HepG2 (cell line): Measurements from ENCODE around the gene FRMD6. TPM values are rescaled to one million over a fixed set of nuclear protein-coding genes. Genes with fewer than 3 reads are reported as not detected.

Source experiments
- ATAC-seq: fragments of 200-7000 bp; cut with Tn5 transposase; 3 replicates; pipeline ENCODE4 v1.9.1; 2020; ENCODE audit warnings: mild to moderate bottlenecking, moderate library complexity
- BruUV-seq: library from RNA; stranded (reverse); fragments of 400-500 nt; replicated peaks from 2 replicates; lab custom pipeline; 2021; lab: Mats Ljungman, UMichigan
- CTCF ChIA-PET: fragments of 300-600 bp; formaldehyde crosslinking; extraction: SDS; loops from one replicate; lab custom pipeline; 2021; ENCODE audit warnings: low total read pairs, inconsistent platforms, low intra/inter-chr PET ratio; lab: Yijun Ruan, JAX
- POLR2A ChIA-PET: fragments of 350-600 bp; sonication (Branson Sonifier 250); formaldehyde crosslinking; loops from one replicate; lab custom pipeline; 2020; ENCODE audit warnings: antibody characterized with exemption, inconsistent platforms; lab: Yijun Ruan, JAX
- DNase-seq: peaks from one replicate; pipeline ENCODE4 v3.0.0-alpha.2; 2015; ENCODE audit warnings: low spot score
- FAIRE-seq: peaks from 3 replicates; lab custom pipeline; 2011; peaks lifted over from hg19 to GRCh38; lab: Jason Lieb, UNC
- H2AFZ ChIP-seq: one replicate; pipeline ENCODE4 v1.6.1; 2011; ENCODE audit warnings: low read length, inconsistent platforms
- H3K27ac ChIP-seq: fragments of 300-600 bp; 3 replicates; pipeline ENCODE4 v1.8.0; 2011; ENCODE audit warnings: mixed run types, mild to moderate bottlenecking, mixed read lengths, low read length, inconsistent platforms; ENCODE audit not compliant: insufficient read depth; ENCODE audit errors: extremely low read length
- H3K27me3 ChIP-seq, 2 experiments: fragments of 200-600 bp in 1 of 2; 2 replicates in 1 of 2; 3 replicates in 1 of 2; pipeline versions ENCODE4 v1.6.0 to v1.8.0; 2011; ENCODE audit warnings: low read length in 2 of 2, mild to moderate bottlenecking in 2 of 2, moderate library complexity in 2 of 2, inconsistent platforms in 1 of 2; ENCODE audit not compliant: insufficient read depth in 2 of 2, control insufficient read depth in 1 of 2
- H3K36me3 ChIP-seq, 2 experiments: fragments of 200-600 bp in 1 of 2; replicated peaks in 1 of 2; 2 replicates in 1 of 2; 3 replicates in 1 of 2; pipeline versions ENCODE4 v1.5.1 to v1.8.0; 2011; ENCODE audit warnings: low read length in 2 of 2, inconsistent platforms in 1 of 2; ENCODE audit not compliant: insufficient read depth in 2 of 2, control insufficient read depth in 1 of 2
- H3K4me1 ChIP-seq: 2 replicates; pipeline ENCODE4 v1.5.1; 2012; ENCODE audit warnings: low read length, inconsistent platforms; ENCODE audit not compliant: insufficient read depth
- H3K4me2 ChIP-seq: 2 replicates; pipeline ENCODE4 v1.6.0; 2011; ENCODE audit warnings: low read depth, low read length, inconsistent platforms
- H3K4me3 ChIP-seq, 3 experiments: fragments of 200-600 bp in 1 of 3; sonication (generic), shearing (Covaris generic) in 1 of 3; replicated peaks in 1 of 3; 2 replicates each; pipeline ENCODE4 v1.5.1; 2011 to 2016; ENCODE audit warnings: low read length in 3 of 3, inconsistent platforms in 2 of 3, low read depth in 2 of 3, mild to moderate bottlenecking in 2 of 3, control low read depth in 1 of 3, mixed read lengths in 1 of 3; ENCODE audit not compliant: insufficient read depth in 1 of 3
- H3K79me2 ChIP-seq: one replicate; pipeline ENCODE4 v1.6.1; 2011; ENCODE audit warnings: low read length, inconsistent platforms; ENCODE audit not compliant: insufficient read depth
- H3K9ac ChIP-seq: 2 replicates; pipeline ENCODE4 v1.6.0; 2011; ENCODE audit warnings: mild to moderate bottlenecking, low read depth, low read length, inconsistent platforms; ENCODE audit not compliant: insufficient read depth
- H3K9me3 ChIP-seq: 2 replicates; pipeline ENCODE4 v1.5.1; 2012; ENCODE audit warnings: mild to moderate bottlenecking, low read length
- H4K20me1 ChIP-seq: 2 replicates; pipeline ENCODE4 v1.6.0; 2011; ENCODE audit warnings: inconsistent platforms, mild to moderate bottlenecking, low read length, moderate library complexity; ENCODE audit not compliant: insufficient read depth
- ARNT ChIP-seq: fragments of 450-650 bp; IDR thresholded peaks from 2 replicates; pipeline ENCODE4 v1.6.1; 2017
- CERS6 ChIP-seq: sonication (generic); formaldehyde crosslinking; IDR thresholded peaks from 2 replicates; pipeline ENCODE4 v1.5.0; 2020; ENCODE audit warnings: missing genetic modification reagents
- CREM ChIP-seq, 2 experiments: sonication (generic) in 1 of 2; formaldehyde crosslinking in 1 of 2; IDR thresholded peaks; 2 replicates each; pipeline versions ENCODE4 v1.4.0 to v1.6.1; 2016 to 2020; ENCODE audit warnings: antibody characterized with exemption in 1 of 2, mild to moderate bottlenecking in 1 of 2, missing genetic modification reagents in 1 of 2
- MTA3 ChIP-seq: sonication (generic); formaldehyde crosslinking; IDR thresholded peaks from 2 replicates; pipeline ENCODE4 v1.4.0; 2020; ENCODE audit warnings: missing genetic modification reagents
- RBM39 ChIP-seq: fragments of 200-400 bp; formaldehyde crosslinking; IDR thresholded peaks from one replicate; pipeline ENCODE4 v1.6.1; 2018; ENCODE audit warnings: antibody characterized with exemption, mild to moderate bottlenecking, low read depth, low read length; ENCODE audit not compliant: poor library complexity, severe bottlenecking
- SP5 ChIP-seq: IDR thresholded peaks from 2 replicates; pipeline ENCODE4 v1.6.1; 2016; ENCODE audit warnings: low read depth, borderline replicate concordance
- ZNF251 ChIP-seq: sonication (generic); formaldehyde crosslinking; IDR thresholded peaks from 2 replicates; pipeline ENCODE4 v1.9.0; 2021; ENCODE audit warnings: mild to moderate bottlenecking, missing genetic modification reagents
- ZNF546 ChIP-seq: sonication (generic); formaldehyde crosslinking; conservative IDR thresholded peaks from 2 replicates; pipeline ENCODE4 v1.8.1; 2023; ENCODE audit warnings: mild to moderate bottlenecking, missing genetic modification reagents
- ZNF567 ChIP-seq: sonication (generic); formaldehyde crosslinking; IDR thresholded peaks from 2 replicates; pipeline ENCODE4 v1.8.1; 2023; ENCODE audit warnings: mild to moderate bottlenecking, missing genetic modification reagents, borderline replicate concordance
- ZNF639 ChIP-seq: conservative IDR thresholded peaks from 2 replicates; pipeline ENCODE4 v1.6.1; 2018; ENCODE audit warnings: missing genetic modification reagents
- ZNF772 ChIP-seq: sonication (generic); formaldehyde crosslinking; IDR thresholded peaks from 2 replicates; pipeline ENCODE4 v1.5.0; 2020; ENCODE audit warnings: mild to moderate bottlenecking, missing genetic modification reagents
- WGBS: methylation state at CpG from one replicate; pipeline ENCODE4 v1.1.6; 2017; ENCODE audit warnings: low lambda C conversion rate; 5-methylcytosine and 5-hydroxymethylcytosine counted together
- in situ Hi-C: cut with HindIII; loops from 2 replicates; pipeline ENCODE4 v1.10.0; 2017; ENCODE audit warnings: low pct_unique_long_range_greater_than_20kb; ENCODE audit not compliant: extremely low pct_ligation_motif_present
- intact Hi-C: fragments of 100-400 bp; cut with micrococcal nuclease; formaldehyde crosslinking; loops from one replicate; pipeline ENCODE4 v1.10.0; 2022; ENCODE audit not compliant: unreplicated experiment
- polyA plus RNA-seq, 8 experiments: library from polyadenylated mRNA; depleted of rRNA in 3 of 8; stranded (reverse) in 7 of 8; unstranded in 1 of 8; fragments of >200 nt; fragmentation: Illumina TruSeq in 4 of 8; extraction: Trizol in 4 of 8; gene quantifications; 2 replicates each; pipeline versions ENCODE4 v1.2.1 to v1.2.3, GENCODE V29; 2011 to 2016; ENCODE audit warnings: low read depth in 4 of 8, missing spikeins in 1 of 8, mixed read lengths in 1 of 8; ENCODE audit not compliant: insufficient read depth in 1 of 8
- total RNA-seq, 5 experiments: library from RNA; depleted of rRNA; stranded (reverse); fragments of >200 nt; fragmentation: Illumina TruSeq; extraction: Trizol; gene quantifications; 2 replicates each; pipeline ENCODE4 v1.2.3, GENCODE V29; 2016; ENCODE audit warnings: low read depth in 1 of 5
- TF ChIP-seq, protein P1 (sequence below): sonication (generic); formaldehyde crosslinking; IDR thresholded peaks from 2 replicates; pipeline ENCODE4 v1.4.0; 2020; ENCODE audit warnings: missing genetic modification reagents, borderline replicate concordance

Gene FRMD6
- total and polyA plus RNA-seq, 2 of the 13 experiments (the other 11 are each of a cell fraction or from before 2014, with no cell fraction given): 2.4 to 5.4 TPM

DNA sequence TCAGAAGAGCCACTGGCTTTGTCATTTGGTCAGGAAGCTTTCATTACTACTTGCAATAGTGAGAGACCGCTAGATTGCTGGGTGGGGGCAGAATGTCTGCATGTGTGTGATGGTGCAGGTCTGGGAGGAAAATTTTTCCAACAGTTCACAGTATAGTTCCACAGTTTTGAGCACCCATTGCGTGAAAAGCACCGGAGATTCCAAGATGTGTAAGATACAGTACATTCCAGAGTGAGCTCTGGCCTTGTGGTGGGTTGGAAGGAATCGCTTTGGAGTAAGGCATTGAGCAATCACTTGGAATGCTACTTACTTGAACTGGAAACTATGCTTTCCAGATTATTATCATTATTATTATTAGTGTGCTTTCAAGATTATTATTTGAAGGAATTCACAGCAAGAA is 47.6 kb upstream of the FRMD6 start:
- Histone ChIP-seq H3K4me1 (no peaks in the 10 kb centered on the region), H3K4me2 (no peak overlapping the region), H3K9me3 (no peaks in the 10 kb centered on the region), H3K4me3 (no peak overlapping the region), H3K27me3 (no peaks in the 10 kb centered on the region; a peak in 1 of 5 replicates), H3K36me3 (no peaks in the 10 kb centered on the region), H2AFZ (no peak overlapping the region), H3K9ac (no peak overlapping the region), H4K20me1 (no peaks in the 10 kb centered on the region), H3K27ac (no peak overlapping the region), H3K79me2 (no peaks in the 10 kb centered on the region)
- intact Hi-C loops: no loop called here
- 20% methylated on average over 4 of the region's 4 CpGs for WGBS
- FAIRE-seq (no peak), DNase-seq (no peak), ATAC-seq (no peak)
- ChIA-PET POLR2A (no interaction called here), CTCF (no interaction called here)
- BruUV-seq: no TSS peak
- in situ Hi-C loops: no loop called here
- TF ChIP-seq ZNF772 (CRISPR knock-in tag) (no peak), ZNF639 (CRISPR knock-in tag) (no peak), RBM39 (no peak), MTA3 (CRISPR knock-in tag) (no peak)

GRCh38 chr14:51605575-51605974 is 46.1 kb upstream of the FRMD6 start:
- 0% methylated on average over 2 of the region's 2 CpGs for WGBS
- Histone ChIP-seq H3K79me2 (no peaks in the 10 kb centered on the region), H3K4me3 (no peak overlapping the region), H4K20me1 (no peaks in the 10 kb centered on the region), H3K36me3 (no peaks in the 10 kb centered on the region), H3K9me3 (no peaks in the 10 kb centered on the region), H3K27me3 (no peaks in the 10 kb centered on the region; a peak in 1 of 5 replicates), H3K4me1 (no peaks in the 10 kb centered on the region; the same call in 1 of the 2 replicates), H3K9ac (no peak overlapping the region), H3K4me2 (no peak overlapping the region), H3K27ac (no peak overlapping the region), H2AFZ (no peak overlapping the region)
- ChIA-PET POLR2A (no interaction called here), CTCF (no interaction called here)
- ATAC-seq (no peak), FAIRE-seq (no peak), DNase-seq (no peak)
- TF ChIP-seq CREM (IDR thresholded peaks at IDR 0.05) (no peak), CREM (CRISPR knock-in tag; IDR thresholded peaks at IDR 0.05) (no peak), ARNT (no peak), ZNF251 (no peak), SP5 (CRISPR knock-in tag) (no peak), CERS6 (CRISPR knock-in tag) (no peak), ZNF546 (CRISPR knock-in tag) (no peak), ZNF567 (no peak)
- TF ChIP-seq, protein P1, sequence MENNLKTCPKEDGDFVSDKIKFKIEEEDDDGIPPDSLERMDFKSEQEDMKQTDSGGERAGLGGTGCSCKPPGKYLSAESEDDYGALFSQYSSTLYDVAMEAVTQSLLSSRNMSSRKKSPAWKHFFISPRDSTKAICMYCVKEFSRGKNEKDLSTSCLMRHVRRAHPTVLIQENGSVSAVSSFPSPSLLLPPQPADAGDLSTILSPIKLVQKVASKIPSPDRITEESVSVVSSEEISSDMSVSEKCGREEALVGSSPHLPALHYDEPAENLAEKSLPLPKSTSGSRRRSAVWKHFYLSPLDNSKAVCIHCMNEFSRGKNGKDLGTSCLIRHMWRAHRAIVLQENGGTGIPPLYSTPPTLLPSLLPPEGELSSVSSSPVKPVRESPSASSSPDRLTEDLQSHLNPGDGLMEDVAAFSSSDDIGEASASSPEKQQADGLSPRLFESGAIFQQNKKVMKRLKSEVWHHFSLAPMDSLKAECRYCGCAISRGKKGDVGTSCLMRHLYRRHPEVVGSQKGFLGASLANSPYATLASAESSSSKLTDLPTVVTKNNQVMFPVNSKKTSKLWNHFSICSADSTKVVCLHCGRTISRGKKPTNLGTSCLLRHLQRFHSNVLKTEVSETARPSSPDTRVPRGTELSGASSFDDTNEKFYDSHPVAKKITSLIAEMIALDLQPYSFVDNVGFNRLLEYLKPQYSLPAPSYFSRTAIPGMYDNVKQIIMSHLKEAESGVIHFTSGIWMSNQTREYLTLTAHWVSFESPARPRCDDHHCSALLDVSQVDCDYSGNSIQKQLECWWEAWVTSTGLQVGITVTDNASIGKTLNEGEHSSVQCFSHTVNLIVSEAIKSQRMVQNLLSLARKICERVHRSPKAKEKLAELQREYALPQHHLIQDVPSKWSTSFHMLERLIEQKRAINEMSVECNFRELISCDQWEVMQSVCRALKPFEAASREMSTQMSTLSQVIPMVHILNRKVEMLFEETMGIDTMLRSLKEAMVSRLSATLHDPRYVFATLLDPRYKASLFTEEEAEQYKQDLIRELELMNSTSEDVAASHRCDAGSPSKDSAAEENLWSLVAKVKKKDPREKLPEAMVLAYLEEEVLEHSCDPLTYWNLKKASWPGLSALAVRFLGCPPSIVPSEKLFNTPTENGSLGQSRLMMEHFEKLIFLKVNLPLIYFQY (CRISPR knock-in tag): no peak
- BruUV-seq: no TSS peak
- in situ Hi-C loops (no loop called here), intact Hi-C loops (no loop called here)
